RWPE1 (cell line): Measurements from ENCODE around the gene EFNB1.
A peak's percentile ranks its signal among the peaks of the same experiment; 100 is the strongest.

ENCODE experiments used
- CTCF ChIA-PET: fragments of 350-600 bp; sonication (Branson Sonifier 250); formaldehyde crosslinking; extraction: SDS; loops from one replicate; lab custom pipeline; 2021; lab: Yijun Ruan, JAX
- POLR2A ChIA-PET: fragments of 400-600 bp; formaldehyde crosslinking; extraction: SDS; loops from one replicate; lab custom pipeline; 2020; ENCODE audit warnings: antibody characterized with exemption; ENCODE audit not compliant: low non-redundant PET; lab: Yijun Ruan, JAX
- DNase-seq: peaks from one replicate; pipeline ENCODE4 v3.0.0; 2012; ENCODE audit warnings: low spot score
- H3K27ac ChIP-seq: fragments of 450-650 bp; 2 replicates; pipeline ENCODE4 v1.5.1; 2017
- CTCF ChIP-seq: fragments of 450-650 bp; conservative IDR thresholded peaks from 2 replicates; pipeline ENCODE4 v1.5.1; 2017; ENCODE audit warnings: low read depth, mild to moderate bottlenecking

The EFNB1 gene

GRCh38 chrX:68834371-68835103 is 5.7 kb downstream of the EFNB1 start:
- ChIA-PET POLR2A (no interaction called here), CTCF (interaction anchor here (0.7 to 0.9 kb wide), 2 partner anchors 74 to 388 kb away, joined by 3 read pairs; no protein-coding TSS in a partner anchor)
- TF ChIP-seq CTCF: no peak
- DNase-seq: no peak
- H3K27ac ChIP-seq: peak overlapping the region; percentile 92

GRCh38 chrX:68835104-68835442 is 6.3 kb downstream of the EFNB1 start:
- no peak for TF ChIP-seq CTCF
- ChIA-PET CTCF (interaction anchor here (0.7 to 0.9 kb wide), 2 partner anchors 74 to 387 kb away, joined by 3 read pairs; no protein-coding TSS in a partner anchor), POLR2A (no interaction called here)
- no peak for DNase-seq
- peak overlapping the region; percentile 92 for H3K27ac ChIP-seq

- DNase-seq: no peak
- no peak for TF ChIP-seq CTCF
- peak overlapping the region; percentile 92 for H3K27ac ChIP-seq
- ChIA-PET POLR2A (no interaction called here), CTCF (interaction anchor here (0.7 to 0.9 kb wide), 2 partner anchors 74 to 387 kb away, joined by 3 read pairs; no protein-coding TSS in a partner anchor)
These were observed 6.6 kb downstream of the EFNB1 start for GRCh38 chrX:68835468-68835867.

- POLR2A ChIA-PET: no interaction called here
These were observed 8.3 kb downstream of the EFNB1 start for GRCh38 chrX:68837119-68837518.

GRCh38 chrX:68838571-68838910 is 9.7 kb downstream of the EFNB1 start:
- peak overlapping the region; percentile 82 for H3K27ac ChIP-seq
- CTCF ChIA-PET: no interaction called here
- POLR2A ChIA-PET: no interaction called here
- no peak for DNase-seq
- TF ChIP-seq CTCF: no peak

More at GRCh38 chrX:68837119-68837518, 8.3 kb downstream of the EFNB1 start:
- CTCF ChIA-PET: interaction anchor here (0.7 kb wide), 1 partner anchor 224 kb away, joined by 5 read pairs; no protein-coding TSS in a partner anchor
- no peak for TF ChIP-seq CTCF
- DNase-seq: no peak
- H3K27ac ChIP-seq: peak overlapping the region; percentile 82

GRCh38 chrX:68839771-68840170 is 10.9 kb downstream of the EFNB1 start:
- TF ChIP-seq CTCF: no peak
- CTCF ChIA-PET: no interaction called here
- H3K27ac ChIP-seq: peak overlapping the region; percentile 82
- no peak for DNase-seq
- POLR2A ChIA-PET: no interaction called here
